ENCODE measurements around the gene ANKRD13B.
A peak's percentile ranks its signal among the peaks of the same experiment; 100 is the strongest.
"Not testable (repeated sequence)": the region's sequence is repeated elsewhere in the genome, so short reads cannot be mapped to it uniquely, and the experiment has no call there.

ANKRD13B gene

GRCh38 chr17:29592850-29593551, at the start of gene ANKRD13B:
Gene ANKRD13B (plus strand): TSS chr17:29593132. CDS start chr17:29593622, 490 bp downstream.
- peak; percentile 30 for DNase-seq (ENCODE audit: low read depth)

DNA sequence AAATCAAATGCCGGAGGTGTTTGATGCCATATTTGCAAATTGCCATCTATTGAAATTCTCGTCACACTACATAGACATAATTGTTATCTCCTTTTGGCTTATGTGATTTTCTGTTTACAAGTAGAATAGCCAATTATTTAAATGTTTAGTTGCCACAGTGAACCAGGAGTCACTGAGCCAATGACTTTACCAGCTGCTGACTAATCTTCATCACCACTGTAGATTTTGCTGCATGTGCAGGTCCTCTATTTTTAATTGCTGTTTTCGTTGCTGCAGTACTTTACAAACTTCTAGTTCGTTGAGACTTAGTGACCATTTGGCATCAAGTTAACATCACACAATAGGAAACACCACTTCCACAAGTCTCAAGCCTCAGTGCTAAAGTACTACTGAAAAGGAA, 48.9 kb upstream of the ANKRD13B start:
- DNase-seq (ENCODE audit: low read depth) = no peak

DNA sequence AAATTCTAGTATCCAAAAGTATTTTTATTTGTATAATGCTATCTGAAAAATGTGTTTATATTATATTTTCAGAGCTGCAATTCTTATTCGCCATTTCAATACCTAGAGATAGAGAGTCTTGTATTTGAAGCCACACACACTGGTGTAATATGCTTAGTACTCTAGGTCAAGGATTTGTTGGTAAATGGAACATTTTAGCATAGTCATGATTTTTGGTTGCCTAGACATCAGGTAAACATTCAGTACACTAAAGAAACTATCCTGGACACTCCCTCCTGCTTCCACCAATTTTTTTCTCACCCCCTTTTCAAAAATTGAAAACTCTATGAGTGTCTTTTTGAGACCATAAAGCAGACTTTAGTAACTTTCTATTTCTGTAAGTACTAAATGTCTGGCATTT, 46.8 kb upstream of the ANKRD13B start:
- no peak for DNase-seq (ENCODE audit: low read depth)

- no peak for DNase-seq (ENCODE audit: low read depth)
These were observed 46.1 kb upstream of the ANKRD13B start for GRCh38 chr17:29546830-29547229.

GRCh38 chr17:29549177-29549923, 43.6 kb upstream of the ANKRD13B start:
- peak; percentile 53 for DNase-seq (ENCODE audit: low read depth)

- DNase-seq (ENCODE audit: low read depth) = no peak
These were observed 37.1 kb upstream of the ANKRD13B start for GRCh38 chr17:29555840-29556239.

DNA sequence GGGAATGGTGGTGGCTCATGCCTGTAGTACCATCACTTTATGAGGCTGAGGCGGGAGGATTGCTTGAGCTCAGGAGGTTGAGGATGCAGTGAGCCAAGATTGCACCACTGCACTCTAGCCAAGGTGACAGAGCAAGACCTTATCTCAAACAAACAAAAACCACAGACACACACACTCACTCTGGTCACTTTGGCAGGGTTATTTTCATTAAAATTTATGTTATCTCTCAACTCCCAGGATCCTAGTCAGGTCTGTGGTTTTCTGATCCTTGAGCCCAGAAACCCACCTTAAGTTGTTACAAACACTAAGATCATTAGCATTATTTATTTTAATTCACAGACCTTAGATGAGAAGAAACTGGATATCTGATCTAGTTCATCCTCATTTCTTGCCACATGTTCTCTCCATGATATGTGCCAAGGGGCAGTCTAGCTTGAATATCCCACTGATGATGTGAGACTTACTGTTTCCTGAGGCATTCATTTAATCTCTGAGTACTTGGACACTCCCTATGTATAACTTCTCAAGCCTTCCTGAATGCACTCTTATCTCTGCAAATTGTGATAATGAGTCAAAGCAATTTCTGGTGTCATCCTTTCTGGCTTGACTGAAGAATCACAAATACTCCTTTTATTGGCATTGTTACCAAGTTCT, 35.7 kb upstream of the ANKRD13B start:
- peak; percentile 47 for DNase-seq (ENCODE audit: low read depth)

DNA sequence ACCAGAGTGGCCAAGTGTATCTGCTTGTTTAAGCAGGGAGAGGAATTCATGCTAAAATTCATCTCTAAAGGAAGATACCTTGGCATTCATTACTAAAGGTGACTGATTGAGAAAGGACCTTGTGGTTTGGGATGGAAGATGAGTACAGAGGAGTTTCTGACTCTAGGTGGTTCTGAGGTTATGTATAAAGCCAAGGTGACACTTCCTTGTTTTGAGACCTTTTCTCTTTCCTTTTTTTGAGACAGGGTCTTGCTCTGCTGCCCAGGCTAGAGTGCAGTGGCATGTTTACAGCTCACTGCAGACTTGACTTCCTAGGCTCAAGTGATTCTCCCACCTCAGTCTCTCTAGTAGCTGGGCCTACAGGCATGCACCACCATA, 35.2 kb upstream of the ANKRD13B start:
- no peak for DNase-seq (ENCODE audit: low read depth)

DNA sequence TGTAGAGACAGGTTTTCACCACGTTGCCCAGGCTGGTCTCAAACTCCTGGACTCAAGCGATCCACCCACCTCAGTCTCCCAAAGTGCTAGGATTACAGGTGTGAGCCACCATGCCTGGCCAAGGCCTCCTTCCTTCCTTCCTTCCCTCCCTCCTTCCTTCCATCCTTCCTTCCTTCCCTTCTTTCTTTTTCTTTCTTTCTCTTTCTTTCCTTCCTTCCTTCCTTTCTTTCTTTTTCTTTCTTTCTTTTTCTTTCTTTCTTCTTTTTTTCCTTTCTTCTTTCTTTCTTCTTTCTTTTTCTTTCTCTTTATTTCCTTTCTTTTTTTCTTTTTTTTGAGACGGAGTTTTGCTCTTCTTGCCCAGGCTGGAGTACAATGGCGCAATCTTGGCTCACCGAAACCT, 34.8 kb upstream of the ANKRD13B start:
- not testable (repeated sequence) for DNase-seq (ENCODE audit: low read depth)

- DNase-seq (ENCODE audit: low read depth) = no peak
These were observed 33.3 kb upstream of the ANKRD13B start for GRCh38 chr17:29559640-29560039.

DNA sequence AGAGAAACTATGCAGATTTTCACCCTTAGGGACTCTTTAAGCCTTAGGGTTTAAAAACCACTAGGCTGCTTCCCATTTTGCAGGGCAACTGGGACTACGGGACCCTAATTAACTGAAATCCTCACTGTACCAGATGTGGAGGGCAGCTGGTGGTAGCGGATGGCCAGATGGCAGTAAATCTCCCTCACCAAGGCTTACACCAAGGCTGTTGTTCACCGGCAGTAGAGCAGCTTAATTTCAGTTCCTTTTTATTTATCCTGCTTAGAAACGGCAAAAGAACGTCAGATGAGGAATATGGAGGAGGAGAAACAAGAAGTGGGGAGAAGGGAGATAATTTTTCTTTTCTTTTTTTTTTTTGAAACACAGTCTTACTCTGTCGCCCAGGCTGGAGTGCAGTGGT, 32.6 kb upstream of the ANKRD13B start:
- no peak for DNase-seq (ENCODE audit: low read depth)

GRCh38 chr17:29561554-29562517, 31.1 kb upstream of the ANKRD13B start:
- no peak for DNase-seq (ENCODE audit: low read depth)

GRCh38 chr17:29562615-29563014, 30.3 kb upstream of the ANKRD13B start:
- DNase-seq (ENCODE audit: low read depth) = no peak

DNA sequence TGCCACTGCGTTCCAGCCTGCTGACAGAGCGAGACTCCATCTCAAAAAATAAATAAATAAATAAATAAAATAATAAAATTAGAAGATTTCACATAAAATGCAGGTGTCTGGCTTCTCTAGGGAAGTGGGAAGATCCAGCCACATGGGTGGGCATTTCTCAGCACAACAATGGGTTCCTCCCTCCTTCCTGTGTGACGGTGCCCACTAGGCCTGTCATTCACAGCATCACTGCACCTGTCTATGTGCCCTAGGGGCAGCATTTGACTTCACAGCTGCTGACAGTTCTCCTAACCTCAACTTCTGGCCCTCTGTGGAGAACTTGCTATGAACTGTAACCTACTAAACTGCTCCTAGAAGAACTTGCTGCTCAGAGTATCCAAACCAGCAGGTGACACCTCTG, 29.1 kb upstream of the ANKRD13B start:
- no peak for DNase-seq (ENCODE audit: low read depth)

DNA sequence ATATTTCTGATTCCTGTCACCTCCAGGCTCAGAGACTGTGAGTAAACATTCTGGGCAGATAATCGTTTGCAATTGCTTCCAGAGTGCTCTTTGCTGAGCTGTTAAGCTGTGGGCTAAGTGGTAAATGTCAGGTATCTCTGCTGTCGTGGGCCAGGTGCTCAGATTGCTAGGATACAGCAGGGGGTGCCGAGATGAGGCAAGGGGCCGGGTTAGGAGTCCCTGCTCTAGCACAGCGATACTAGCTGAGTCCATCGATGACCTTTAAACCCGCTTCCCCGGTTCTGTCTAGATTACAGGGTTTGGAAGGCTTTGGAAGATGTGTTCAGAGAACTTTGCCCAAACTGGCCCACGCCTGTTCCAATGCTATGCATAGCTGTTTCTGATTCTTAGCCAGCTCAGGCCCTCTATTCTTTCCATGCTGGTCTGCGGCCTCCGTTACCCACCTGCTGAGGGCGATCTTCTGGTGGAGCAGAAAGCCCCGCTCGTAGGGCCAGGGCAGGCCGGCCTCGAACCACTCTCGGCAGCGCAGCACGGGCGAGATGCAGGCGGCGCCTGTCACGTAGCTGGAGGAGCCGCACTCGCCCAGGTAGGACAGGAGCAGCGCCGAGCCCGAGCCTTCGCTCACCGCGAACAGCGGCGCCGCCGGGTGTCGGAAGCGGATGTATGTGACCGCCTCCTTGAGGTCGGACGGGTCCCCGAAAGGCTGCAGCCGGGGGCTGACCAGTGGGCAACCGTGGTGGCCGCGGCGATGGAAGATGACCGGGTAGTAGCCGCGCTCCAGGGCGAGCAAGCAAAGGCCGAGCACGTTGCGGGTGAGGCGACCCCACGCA, 27.1 kb upstream of the ANKRD13B start:
- no peak for DNase-seq (ENCODE audit: low read depth)

GRCh38 chr17:29566473-29567303, 26.2 kb upstream of the ANKRD13B start, which contains the start of gene ABHD15:
Gene ABHD15 (minus strand): TSS chr17:29567037. CDS start chr17:29566966, 71 bp downstream.
- peak; percentile 75 for DNase-seq (ENCODE audit: low read depth)

GRCh38 chr17:29567304-29567553, 25.7 kb upstream of the ANKRD13B start:
- DNase-seq (ENCODE audit: low read depth) = no peak

DNA sequence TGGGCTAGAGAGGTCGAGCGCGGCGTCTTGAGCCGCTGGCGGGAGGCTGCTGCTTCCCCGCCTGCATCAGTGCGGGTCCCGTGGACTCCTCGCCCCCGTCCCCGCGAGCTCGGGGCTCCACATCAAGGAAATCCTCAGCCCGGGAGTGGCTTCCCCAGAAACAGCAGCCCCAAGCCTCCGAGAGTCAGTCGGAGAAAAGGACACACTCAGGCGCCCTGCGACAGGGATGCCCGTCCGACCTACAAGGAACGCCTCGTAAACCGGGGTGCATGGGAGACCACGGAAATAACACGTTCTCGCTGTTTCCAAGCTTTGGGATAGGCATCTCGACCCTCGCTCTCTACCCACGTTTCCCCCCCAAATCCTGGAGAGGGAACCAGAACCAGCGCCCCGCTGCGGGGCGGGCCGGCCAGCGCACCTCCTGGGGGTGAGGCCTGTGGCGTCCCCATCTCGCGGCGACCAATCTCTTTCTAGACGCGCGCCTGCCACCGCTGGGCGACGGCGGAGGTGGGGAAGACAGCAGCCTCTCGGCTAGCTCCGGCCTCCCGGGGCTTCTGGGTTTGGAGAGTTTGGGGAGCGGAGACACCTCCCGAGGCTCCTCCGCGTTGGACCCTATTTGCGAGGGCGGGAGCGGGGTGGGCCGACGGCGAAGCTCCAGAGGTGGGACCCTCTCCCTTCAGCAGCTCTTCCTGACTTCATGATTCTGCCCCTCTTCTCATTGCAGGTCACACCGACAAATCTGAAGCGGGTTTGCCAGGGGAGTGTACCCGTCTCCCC, 25.2 kb upstream of the ANKRD13B start:
- DNase-seq (ENCODE audit: low read depth) = peak; percentile 65
